GM12878 (cell line): ENCODE results near the gene DACH1. TPM values are rescaled to one million over a fixed set of nuclear protein-coding genes. Genes with fewer than 3 reads are reported as not detected.

Experiments used
- ATAC-seq: fragments of 200-7000 bp; cut with Tn5 transposase; 3 replicates; pipeline ENCODE4 v1.9.1; 2020; ENCODE audit warnings: mild to moderate bottlenecking, moderate library complexity
- BruUV-seq: library from RNA; stranded (reverse); fragments of 400-500 nt; replicated peaks from 2 replicates; lab custom pipeline; 2021; lab: Mats Ljungman, UMichigan
- CTCF ChIA-PET: fragments of 300-600 bp; sonication (Branson Sonifier 250); formaldehyde crosslinking; extraction: SDS; loops from one replicate; lab custom pipeline; 2021; ENCODE audit warnings: inconsistent platforms; lab: Yijun Ruan, JAX
- POLR2A ChIA-PET: fragments of 350-600 bp; formaldehyde crosslinking; extraction: SDS; loops from one replicate; lab custom pipeline; 2021; ENCODE audit warnings: inconsistent platforms; lab: Charles Lee
- RAD21 ChIA-PET: fragments of 300-600 bp; sonication (Branson Sonifier 250); formaldehyde crosslinking; loops from one replicate; lab custom pipeline; 2023; ENCODE audit warnings: antibody characterized with exemption; ENCODE audit not compliant: unreplicated experiment; lab: Charles Lee
- SMC1A ChIA-PET: fragments of 300-600 bp; sonication (Branson Sonifier 250); formaldehyde crosslinking; loops from one replicate; lab custom pipeline; 2023; ENCODE audit not compliant: unreplicated experiment, uncharacterized antibody; lab: Charles Lee
- DNase-seq: peaks from one replicate; pipeline ENCODE4 v3.0.0-alpha.2; 2011; ENCODE audit warnings: low read depth, low spot score
- FAIRE-seq: peaks from 3 replicates; lab custom pipeline; 2011; peaks lifted over from hg19 to GRCh38; lab: Jason Lieb, UNC
- H2AFZ ChIP-seq: 2 replicates; pipeline ENCODE4 v1.6.0; 2011; ENCODE audit warnings: low read depth, low read length, control low read depth; ENCODE audit not compliant: control insufficient read depth
- H3K27ac ChIP-seq: 2 replicates; pipeline ENCODE4 v1.5.1; 2011; ENCODE audit warnings: control low read depth; ENCODE audit not compliant: control insufficient read depth, insufficient read depth
- H3K27me3 ChIP-seq, 2 experiments: replicated peaks in 1 of 2; 2 replicates each; pipeline versions ENCODE4 v1.6.0 to v1.6.1; 2011; ENCODE audit warnings: low read length in 1 of 2; ENCODE audit not compliant: control insufficient read depth in 2 of 2, insufficient read depth in 2 of 2
- H3K36me3 ChIP-seq, 2 experiments: 2 replicates each; pipeline ENCODE4 v1.5.1; 2011; ENCODE audit warnings: low read length in 1 of 2; ENCODE audit not compliant: control insufficient read depth in 2 of 2, insufficient read depth in 2 of 2
- H3K4me1 ChIP-seq: 2 replicates; pipeline ENCODE4 v1.6.1; 2011; ENCODE audit warnings: mild to moderate bottlenecking, low read length, moderate library complexity, mixed read lengths; ENCODE audit not compliant: control insufficient read depth, insufficient read depth
- H3K4me2 ChIP-seq: 2 replicates; pipeline ENCODE4 v1.6.0; 2011; ENCODE audit warnings: control low read depth; ENCODE audit not compliant: control insufficient read depth, insufficient read depth
- H3K4me3 ChIP-seq: fragments of 200-600 bp; sonication (generic); 2 replicates; pipeline ENCODE4 v1.5.1; 2016
- H3K79me2 ChIP-seq: 2 replicates; pipeline ENCODE4 v1.6.0; 2011; ENCODE audit warnings: low read length; ENCODE audit not compliant: control insufficient read depth, insufficient read depth
- H3K9ac ChIP-seq: 2 replicates; pipeline ENCODE4 v1.8.0; 2011; ENCODE audit warnings: low read length, control low read depth, mixed read lengths; ENCODE audit not compliant: control insufficient read depth, insufficient read depth
- H3K9me3 ChIP-seq: replicated peaks from 3 replicates; pipeline ENCODE4 v1.5.1; 2011; ENCODE audit warnings: mild to moderate bottlenecking, low read length; ENCODE audit not compliant: control insufficient read depth, insufficient read depth
- H4K20me1 ChIP-seq: 2 replicates; pipeline ENCODE4 v1.6.0; 2011; ENCODE audit not compliant: control insufficient read depth, insufficient read depth
- EED ChIP-seq: sonication (generic); IDR thresholded peaks from 2 replicates; pipeline ENCODE4 v1.6.1; 2016; ENCODE audit warnings: antibody characterized with exemption, low read depth
- FOXM1 ChIP-seq: IDR thresholded peaks from 2 replicates; pipeline ENCODE4 v1.6.1; 2012; ENCODE audit warnings: low read depth, mild to moderate bottlenecking, inconsistent platforms, low read length, moderate library complexity
- KAT2A ChIP-seq: conservative IDR thresholded peaks from 2 replicates; pipeline ENCODE4 v1.6.1; 2011; ENCODE audit warnings: low read depth, low read length; ENCODE audit not compliant: control insufficient read depth
- KLF5 ChIP-seq: fragments of 450-650 bp; IDR thresholded peaks from 2 replicates; pipeline ENCODE4 v1.6.1; 2014; ENCODE audit warnings: mild to moderate bottlenecking; ENCODE audit not compliant: partially characterized antibody
- MEF2A ChIP-seq: IDR thresholded peaks from 2 replicates; pipeline ENCODE4 v1.6.1; 2011; ENCODE audit warnings: low read depth, mild to moderate bottlenecking, low read length, moderate library complexity; ENCODE audit not compliant: insufficient read depth
- MYC ChIP-seq: IDR thresholded peaks from 2 replicates; pipeline ENCODE4 v1.6.1; 2011; ENCODE audit warnings: mild to moderate bottlenecking, low read length, moderate library complexity, inconsistent platforms; ENCODE audit not compliant: insufficient read depth, insufficient replicate concordance, insufficient read length, severe bottlenecking
- NFYA ChIP-seq: IDR thresholded peaks from 2 replicates; pipeline ENCODE4 v1.6.1; 2011; ENCODE audit warnings: low read depth, mild to moderate bottlenecking, low read length, improper control_type of control experiment, borderline replicate concordance
- RAD51 ChIP-seq: fragments of 450-650 bp; IDR thresholded peaks from 2 replicates; pipeline ENCODE4 v1.6.1; 2016; ENCODE audit warnings: moderate library complexity, mild to moderate bottlenecking, inconsistent platforms
- SP1 ChIP-seq: IDR thresholded peaks from one replicate; pipeline ENCODE4 v1.6.1; 2011; ENCODE audit warnings: low read depth, low read length
- SPI1 ChIP-seq: IDR thresholded peaks from 2 replicates; pipeline ENCODE4 v1.6.1; 2011; ENCODE audit warnings: low read depth, mild to moderate bottlenecking, low read length, moderate library complexity, borderline replicate concordance; ENCODE audit not compliant: insufficient read depth
- ZZZ3 ChIP-seq: IDR thresholded peaks from 2 replicates; pipeline ENCODE4 v1.6.1; 2011; ENCODE audit warnings: low read depth; ENCODE audit not compliant: control insufficient read depth, insufficient read length
- WGBS: methylation state at CpG from one replicate; pipeline ENCODE4 v1.1.6; 2016; ENCODE audit warnings: low lambda C conversion rate; ENCODE audit not compliant: insufficient replicate concordance, insufficient coverage; ENCODE audit errors: missing lambda C conversion rate; 5-methylcytosine and 5-hydroxymethylcytosine counted together
- in situ Hi-C: fragments of 300-500 bp; cut with MboI; formaldehyde crosslinking; loops from 9 replicates; pipeline ENCODE4 v1.14.3; 2018; ENCODE audit warnings: mixed read lengths
- intact Hi-C: fragments of 100-400 bp; cut with micrococcal nuclease; formaldehyde crosslinking; loops from one replicate; pipeline ENCODE4 v1.14.2; 2022; ENCODE audit not compliant: unreplicated experiment
- polyA plus RNA-seq, 11 experiments: library from polyadenylated mRNA; depleted of rRNA in 4 of 11; unstranded in 6 of 11; stranded (reverse) in 5 of 11; fragments of >200 nt; fragmentation: Nextera tagmentation in 4 of 11; fragmentation: Illumina TruSeq in 1 of 11; extraction: Ambion mirVana in 4 of 11; extraction: Trizol in 1 of 11; gene quantifications; 1 replicate in 1 of 11; 2 replicates in 10 of 11; pipeline versions ENCODE4 v1.2.1 to v1.2.3, GENCODE V29; 2011 to 2016; ENCODE audit warnings: inconsistent platforms in 2 of 11, missing spikeins in 2 of 11, low read depth in 1 of 11
- total RNA-seq, 4 experiments: library from RNA; depleted of rRNA in 3 of 4; stranded (reverse); fragments of >200 nt in 3 of 4; fragmentation: Illumina TruSeq in 1 of 4; extraction: Trizol in 1 of 4; gene quantifications; 2 replicates each; pipeline versions ENCODE4 v1.2.1 to v1.2.3, GENCODE V29; 2013 to 2021
- TF ChIP-seq, protein P1 (sequence below): fragments of 450-650 bp; IDR thresholded peaks from 2 replicates; pipeline ENCODE4 v1.6.1; 2014; ENCODE audit warnings: mild to moderate bottlenecking
- TF ChIP-seq, protein P2 (sequence below): IDR thresholded peaks from 2 replicates; pipeline ENCODE4 v1.6.1; 2011; ENCODE audit warnings: borderline replicate concordance, low read depth, mild to moderate bottlenecking, moderate library complexity, mixed read lengths, low read length; ENCODE audit not compliant: insufficient read depth; ENCODE audit errors: extremely low read length
- TF ChIP-seq, protein P3 (sequence below): fragments of 450-650 bp; IDR thresholded peaks from 2 replicates; pipeline ENCODE4 v1.6.1; 2016; ENCODE audit warnings: mild to moderate bottlenecking, moderate library complexity, borderline replicate concordance

DACH1 gene
- total and polyA plus RNA-seq, 10 of the 15 experiments (the other 5 are each of a cell fraction or from before 2014, with no cell fraction given), result 0.05 TPM; not detected in 9

DNA sequence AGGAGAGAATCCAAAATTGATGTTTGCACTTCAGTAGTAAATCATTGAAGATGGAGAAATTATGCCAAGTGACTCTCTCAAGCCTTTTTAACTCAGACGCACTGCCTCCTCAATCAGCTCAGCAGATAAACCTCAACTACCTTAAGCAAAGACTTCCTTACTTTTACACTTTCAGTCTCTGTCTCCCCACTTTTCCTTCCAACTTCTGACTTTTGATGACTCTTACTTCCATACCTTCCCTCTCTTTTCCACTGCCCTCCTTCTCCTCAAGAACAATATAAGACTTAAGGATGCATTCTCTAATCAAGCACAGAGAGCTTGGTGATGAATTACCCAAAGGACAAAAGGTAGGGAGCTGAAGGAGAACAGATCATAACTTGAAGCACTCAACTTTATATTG is 4.8 kb upstream of the DACH1 start:
- ChIA-PET SMC1A (no interaction called here), CTCF (interaction anchor here (0.6 kb wide), 1 partner anchor 408 kb away, joined by 3 read pairs; no protein-coding TSS in a partner anchor), RAD21 (no interaction called here), POLR2A (interaction anchor here (0.6 kb wide), 1 partner anchor 1054 kb away, joined by 4 read pairs; no protein-coding TSS in a partner anchor)
- FAIRE-seq (no peak), ATAC-seq (no peak), DNase-seq (no peak)
- WGBS, result 75% methylated on average over 1 of the region's 1 CpG
- TF ChIP-seq, protein P1, sequence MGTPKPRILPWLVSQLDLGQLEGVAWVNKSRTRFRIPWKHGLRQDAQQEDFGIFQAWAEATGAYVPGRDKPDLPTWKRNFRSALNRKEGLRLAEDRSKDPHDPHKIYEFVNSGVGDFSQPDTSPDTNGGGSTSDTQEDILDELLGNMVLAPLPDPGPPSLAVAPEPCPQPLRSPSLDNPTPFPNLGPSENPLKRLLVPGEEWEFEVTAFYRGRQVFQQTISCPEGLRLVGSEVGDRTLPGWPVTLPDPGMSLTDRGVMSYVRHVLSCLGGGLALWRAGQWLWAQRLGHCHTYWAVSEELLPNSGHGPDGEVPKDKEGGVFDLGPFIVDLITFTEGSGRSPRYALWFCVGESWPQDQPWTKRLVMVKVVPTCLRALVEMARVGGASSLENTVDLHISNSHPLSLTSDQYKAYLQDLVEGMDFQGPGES, result no peak
- TF ChIP-seq, protein P2, sequence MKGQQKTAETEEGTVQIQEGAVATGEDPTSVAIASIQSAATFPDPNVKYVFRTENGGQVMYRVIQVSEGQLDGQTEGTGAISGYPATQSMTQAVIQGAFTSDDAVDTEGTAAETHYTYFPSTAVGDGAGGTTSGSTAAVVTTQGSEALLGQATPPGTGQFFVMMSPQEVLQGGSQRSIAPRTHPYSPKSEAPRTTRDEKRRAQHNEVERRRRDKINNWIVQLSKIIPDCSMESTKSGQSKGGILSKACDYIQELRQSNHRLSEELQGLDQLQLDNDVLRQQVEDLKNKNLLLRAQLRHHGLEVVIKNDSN, result no peak
- TF ChIP-seq MYC (no peak), EED (no peak), SP1 (no peak), RAD51 (no peak), NFYA (no peak), MEF2A (no peak), KAT2A (no peak), SPI1 (no peak), FOXM1 (no peak), KLF5 (no peak), ZZZ3 (no peak)
- TF ChIP-seq, protein P3, sequence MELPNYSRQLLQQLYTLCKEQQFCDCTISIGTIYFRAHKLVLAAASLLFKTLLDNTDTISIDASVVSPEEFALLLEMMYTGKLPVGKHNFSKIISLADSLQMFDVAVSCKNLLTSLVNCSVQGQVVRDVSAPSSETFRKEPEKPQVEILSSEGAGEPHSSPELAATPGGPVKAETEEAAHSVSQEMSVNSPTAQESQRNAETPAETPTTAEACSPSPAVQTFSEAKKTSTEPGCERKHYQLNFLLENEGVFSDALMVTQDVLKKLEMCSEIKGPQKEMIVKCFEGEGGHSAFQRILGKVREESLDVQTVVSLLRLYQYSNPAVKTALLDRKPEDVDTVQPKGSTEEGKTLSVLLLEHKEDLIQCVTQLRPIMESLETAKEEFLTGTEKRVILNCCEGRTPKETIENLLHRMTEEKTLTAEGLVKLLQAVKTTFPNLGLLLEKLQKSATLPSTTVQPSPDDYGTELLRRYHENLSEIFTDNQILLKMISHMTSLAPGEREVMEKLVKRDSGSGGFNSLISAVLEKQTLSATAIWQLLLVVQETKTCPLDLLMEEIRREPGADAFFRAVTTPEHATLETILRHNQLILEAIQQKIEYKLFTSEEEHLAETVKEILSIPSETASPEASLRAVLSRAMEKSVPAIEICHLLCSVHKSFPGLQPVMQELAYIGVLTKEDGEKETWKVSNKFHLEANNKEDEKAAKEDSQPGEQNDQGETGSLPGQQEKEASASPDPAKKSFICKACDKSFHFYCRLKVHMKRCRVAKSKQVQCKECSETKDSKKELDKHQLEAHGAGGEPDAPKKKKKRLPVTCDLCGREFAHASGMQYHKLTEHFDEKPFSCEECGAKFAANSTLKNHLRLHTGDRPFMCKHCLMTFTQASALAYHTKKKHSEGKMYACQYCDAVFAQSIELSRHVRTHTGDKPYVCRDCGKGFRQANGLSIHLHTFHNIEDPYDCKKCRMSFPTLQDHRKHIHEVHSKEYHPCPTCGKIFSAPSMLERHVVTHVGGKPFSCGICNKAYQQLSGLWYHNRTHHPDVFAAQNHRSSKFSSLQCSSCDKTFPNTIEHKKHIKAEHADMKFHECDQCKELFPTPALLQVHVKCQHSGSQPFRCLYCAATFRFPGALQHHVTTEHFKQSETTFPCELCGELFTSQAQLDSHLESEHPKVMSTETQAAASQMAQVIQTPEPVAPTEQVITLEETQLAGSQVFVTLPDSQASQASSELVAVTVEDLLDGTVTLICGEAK, result no peak
- Histone ChIP-seq H3K4me1 (no peaks in the 10 kb centered on the region), H4K20me1 (no peaks in the 10 kb centered on the region), H3K9ac (no peak overlapping the region), H3K27me3 (peaks cover 0 to 3% of the 10 kb centered on the region in 2 experiments; a peak in 1 of 4 replicates), H3K9me3 (no peaks in the 10 kb centered on the region), H3K27ac (no peak overlapping the region), H3K79me2 (no peaks in the 10 kb centered on the region), H2AFZ (no peak overlapping the region), H3K36me3 (no peaks in the 10 kb centered on the region), H3K4me2 (no peak overlapping the region), H3K4me3 (no peak overlapping the region)
- BruUV-seq, result no TSS peak
- intact Hi-C loops (loop anchor here (10.0 kb wide), 1 partner anchor 547 kb away; no protein-coding TSS in a partner anchor), in situ Hi-C loops (loop anchor here (10.0 kb wide), 1 partner anchor 577 kb away; no protein-coding TSS in a partner anchor)
